ENCODE results near the gene PRR33. TPM values are rescaled to one million over a fixed set of nuclear protein-coding genes. Genes with fewer than 3 reads are reported as not detected.

PRR33 gene
- total and polyA plus RNA-seq, 12 donors, result 0.09 to 6.5 (median 3.5) TPM

- Histone ChIP-seq H3K4me1 (peaks cover 0 to 43% (median 6%) of the 10 kb centered on the region in 9 donors), H3K36me3 (peaks cover 0 to 59% (median 0%) of the 10 kb centered on the region in 9 donors), H3K9me3 (no peaks in the 10 kb centered on the region), H3K4me3 (peak overlapping the region in 1 of 10 donors; percentile 12), H3K27me3 (peaks cover 0 to 4% (median 0%) of the 10 kb centered on the region in 7 donors), H3K27ac (peak overlapping the region in 3 of 10 donors; percentile 23 to 68 (median 48))
- intact Hi-C loops (cut with DNase I), result loop anchor here in 2 of 10 donors (10.0 kb wide), 2 partner anchors 255 to 265 kb away; no protein-coding TSS in a partner anchor
- TF ChIP-seq, protein P1, sequence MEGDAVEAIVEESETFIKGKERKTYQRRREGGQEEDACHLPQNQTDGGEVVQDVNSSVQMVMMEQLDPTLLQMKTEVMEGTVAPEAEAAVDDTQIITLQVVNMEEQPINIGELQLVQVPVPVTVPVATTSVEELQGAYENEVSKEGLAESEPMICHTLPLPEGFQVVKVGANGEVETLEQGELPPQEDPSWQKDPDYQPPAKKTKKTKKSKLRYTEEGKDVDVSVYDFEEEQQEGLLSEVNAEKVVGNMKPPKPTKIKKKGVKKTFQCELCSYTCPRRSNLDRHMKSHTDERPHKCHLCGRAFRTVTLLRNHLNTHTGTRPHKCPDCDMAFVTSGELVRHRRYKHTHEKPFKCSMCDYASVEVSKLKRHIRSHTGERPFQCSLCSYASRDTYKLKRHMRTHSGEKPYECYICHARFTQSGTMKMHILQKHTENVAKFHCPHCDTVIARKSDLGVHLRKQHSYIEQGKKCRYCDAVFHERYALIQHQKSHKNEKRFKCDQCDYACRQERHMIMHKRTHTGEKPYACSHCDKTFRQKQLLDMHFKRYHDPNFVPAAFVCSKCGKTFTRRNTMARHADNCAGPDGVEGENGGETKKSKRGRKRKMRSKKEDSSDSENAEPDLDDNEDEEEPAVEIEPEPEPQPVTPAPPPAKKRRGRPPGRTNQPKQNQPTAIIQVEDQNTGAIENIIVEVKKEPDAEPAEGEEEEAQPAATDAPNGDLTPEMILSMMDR (IDR thresholded peaks at IDR 0.05), result no peak
- DNase-seq, result peak in 1 of 2 donors; percentile 50
- peak in 5 of 8 donors; percentile 2 to 38 (median 19) for ATAC-seq
- 86 to 89% methylated on average over 30 to 34 of the region's 34 CpGs for WGBS, 2 donors
Measured at GRCh38 chr11:1889224-1889930, 2.3 kb downstream of the PRR33 start.

GRCh38 chr11:1888811-1889210 is 2.9 kb downstream of the PRR33 start:
- Histone ChIP-seq H3K4me3 (no peak overlapping the region), H3K36me3 (peaks cover 0 to 64% (median 0%) of the 10 kb centered on the region in 9 donors), H3K4me1 (peaks cover 0 to 43% (median 6%) of the 10 kb centered on the region in 9 donors), H3K27me3 (peaks cover 0 to 4% (median 0%) of the 10 kb centered on the region in 7 donors), H3K9me3 (no peaks in the 10 kb centered on the region), H3K27ac (peak overlapping the region in 4 of 10 donors; percentile 23 to 68 (median 38))
- TF ChIP-seq, protein P1 (IDR thresholded peaks at IDR 0.05), result no peak
- ATAC-seq (peak in 2 of 8 donors; percentile 7 to 11), DNase-seq (no peak)
- intact Hi-C loops (cut with DNase I), result loop anchor here in 2 of 10 donors (10.0 kb wide), 2 partner anchors 256 to 266 kb away; no protein-coding TSS in a partner anchor
- WGBS, 2 donors, result 91 to 94% methylated on average over 6 of the region's 6 CpGs

- peaks cover 0 to 4% (median 0%) of the 10 kb centered on the region in 7 donors for H3K27me3 ChIP-seq
- peak in 1 of 2 donors; percentile 13 for DNase-seq
- peaks cover 0 to 69% (median 0%) of the 10 kb centered on the region in 9 donors for H3K36me3 ChIP-seq
- intact Hi-C loops (cut with DNase I), result loop anchor here in 2 of 10 donors (10.0 kb wide), 2 partner anchors 256 to 266 kb away; no protein-coding TSS in a partner anchor
- no peak overlapping the region for H3K4me3 ChIP-seq
- no peaks in the 10 kb centered on the region for H3K9me3 ChIP-seq
- 68 to 70% methylated on average over 9 of the region's 9 CpGs for WGBS, 2 donors
- H3K27ac ChIP-seq, result peak overlapping the region in 5 of 10 donors; percentile 23 to 68 (median 40)
- TF ChIP-seq, protein P1 (IDR thresholded peaks at IDR 0.05), result no peak
- no peak for ATAC-seq
- peaks cover 0 to 43% (median 6%) of the 10 kb centered on the region in 9 donors for H3K4me1 ChIP-seq
Measured at GRCh38 chr11:1888347-1888753, 3.3 kb downstream of the PRR33 start.

Data from heart right ventricle (tissue), 16 donors.